HCT116 (cell line): ENCODE measurements around the gene PMEPA1. TPM values are rescaled to one million over a fixed set of nuclear protein-coding genes. Genes with fewer than 3 reads are reported as not detected.

ENCODE experiments used
- ATAC-seq: fragments of 200-7000 bp; cut with Tn5 transposase; 2 replicates; pipeline ENCODE4 v1.9.1; 2020; ENCODE audit warnings: mild to moderate bottlenecking, moderate library complexity
- BruUV-seq: library from RNA; stranded (reverse); fragments of 400-500 nt; replicated peaks from 2 replicates; lab custom pipeline; 2021; lab: Mats Ljungman, UMichigan
- CTCF ChIA-PET: fragments of 300-600 bp; sonication (Branson Sonifier 250); formaldehyde crosslinking; loops from one replicate; lab custom pipeline; 2021; ENCODE audit warnings: antibody characterized with exemption; lab: Charles Lee
- POLR2A ChIA-PET: fragments of 300-600, 350-600 bp; sonication (Branson Sonifier 250); formaldehyde crosslinking; loops from one replicate; lab custom pipeline; 2021; ENCODE audit warnings: antibody characterized with exemption; lab: Charles Lee
- RAD21 ChIA-PET, 2 experiments: fragments of 300-600 bp; sonication (Branson Sonifier 250); formaldehyde crosslinking; loops; one replicate each; lab custom pipeline; 2023; ENCODE audit warnings: low total read pairs in 2 of 2; ENCODE audit not compliant: uncharacterized antibody in 2 of 2, unreplicated experiment in 2 of 2, low non-redundant PET in 1 of 2; lab: Charles Lee
- DNase-seq: peaks from one replicate; pipeline ENCODE4 v3.0.0-alpha.2; 2010; ENCODE audit warnings: low read depth, low spot score
- H2AFZ ChIP-seq: fragments of 200-600 bp; shearing (Covaris generic), sonication (generic); 2 replicates; pipeline ENCODE4 v1.6.1; 2017; ENCODE audit warnings: low read depth, mixed run types, mixed read lengths, antibody characterized with exemption, low read length; ENCODE audit not compliant: poor library complexity, severe bottlenecking
- H3K27ac ChIP-seq: 2 replicates; pipeline ENCODE4 v1.5.1; 2012; ENCODE audit warnings: low read depth, low read length
- H3K27me3 ChIP-seq: fragments of 200-600 bp; sonication (generic); 2 replicates; pipeline ENCODE4 v1.6.1; 2016; ENCODE audit warnings: mixed run types, low read length, mixed read lengths; ENCODE audit not compliant: insufficient read depth
- H3K36me3 ChIP-seq, 2 experiments: fragments of 200-500 bp in 1 of 2; fragments of 200-600 bp in 1 of 2; sonication (Bioruptor generic) in 1 of 2; sonication (generic) in 1 of 2; 2 replicates each; pipeline versions ENCODE4 v1.5.1 to v1.6.1; 2014 to 2016; ENCODE audit warnings: low read length in 2 of 2, inconsistent platforms in 1 of 2, mixed read lengths in 1 of 2, mixed run types in 1 of 2; ENCODE audit not compliant: insufficient read depth in 2 of 2, control insufficient read depth in 1 of 2
- H3K4me1 ChIP-seq, 2 experiments: fragments of 200-600 bp in 1 of 2; sonication (generic) in 1 of 2; 2 replicates each; pipeline versions ENCODE4 v1.5.1 to v1.6.1; 2012 to 2017; ENCODE audit warnings: low read length in 2 of 2, inconsistent platforms in 1 of 2, mild to moderate bottlenecking in 1 of 2, mixed read lengths in 1 of 2, mixed run types in 1 of 2, moderate library complexity in 1 of 2; ENCODE audit not compliant: insufficient read depth in 2 of 2, control insufficient read depth in 1 of 2
- H3K4me2 ChIP-seq: fragments of 200-600 bp; sonication (generic); 2 replicates; pipeline ENCODE4 v1.6.1; 2017; ENCODE audit warnings: mixed run types, low read length, mixed read lengths
- H3K4me3 ChIP-seq, 2 experiments: fragments of 200-600 bp in 1 of 2; sonication (generic) in 1 of 2; replicated peaks in 1 of 2; 2 replicates each; pipeline ENCODE4 v1.5.1; 2011 to 2016; ENCODE audit warnings: low read length in 2 of 2, control low read depth in 1 of 2, low read depth in 1 of 2, mild to moderate bottlenecking in 1 of 2, mixed read lengths in 1 of 2, mixed run types in 1 of 2
- H3K79me2 ChIP-seq: fragments of 200-600 bp; sonication (generic); 2 replicates; pipeline ENCODE4 v1.6.1; 2017; ENCODE audit warnings: mild to moderate bottlenecking, mixed run types, low read length, moderate library complexity, mixed read lengths; ENCODE audit not compliant: insufficient read depth
- H3K9ac ChIP-seq: fragments of 200-600 bp; sonication (generic); 2 replicates; pipeline ENCODE4 v1.6.1; 2016; ENCODE audit warnings: low read length, mixed read lengths
- H3K9me2 ChIP-seq: fragments of 200-600 bp; sonication (generic), shearing (Covaris generic); 2 replicates; pipeline ENCODE4 v1.6.1; 2017; ENCODE audit warnings: mixed run types, mild to moderate bottlenecking, moderate library complexity; ENCODE audit not compliant: insufficient read depth
- H3K9me3 ChIP-seq, 2 experiments: fragments of 200-500 bp in 1 of 2; fragments of 200-600 bp in 1 of 2; sonication (Bioruptor generic) in 1 of 2; sonication (generic) in 1 of 2; 2 replicates each; pipeline ENCODE4 v1.6.1; 2014 to 2017; ENCODE audit warnings: low read length in 2 of 2, mixed read lengths in 2 of 2, inconsistent platforms in 1 of 2, low read depth in 1 of 2, mild to moderate bottlenecking in 1 of 2, mixed run types in 1 of 2, moderate library complexity in 1 of 2; ENCODE audit not compliant: control insufficient read depth in 1 of 2, insufficient read depth in 1 of 2
- H4K20me1 ChIP-seq: fragments of 200-600 bp; sonication (generic), shearing (Covaris generic); 2 replicates; pipeline ENCODE4 v1.6.1; 2017; ENCODE audit warnings: mixed run types, mild to moderate bottlenecking, moderate library complexity; ENCODE audit not compliant: insufficient read depth
- CEBPB ChIP-seq: IDR thresholded peaks from 2 replicates; pipeline ENCODE4 v1.6.1; 2012; ENCODE audit warnings: low read depth
- ELF1 ChIP-seq: IDR thresholded peaks from 2 replicates; pipeline ENCODE4 v1.6.1; 2012; ENCODE audit warnings: low read depth, borderline replicate concordance
- SIN3A ChIP-seq: IDR thresholded peaks from 2 replicates; pipeline ENCODE4 v1.6.1; 2012; ENCODE audit warnings: low read depth
- ZFX ChIP-seq: fragments of 450-650 bp; IDR thresholded peaks from 2 replicates; pipeline ENCODE4 v1.6.1; 2017
- intact Hi-C: fragments of 100-400 bp; cut with micrococcal nuclease; formaldehyde crosslinking; loops from 2 replicates; pipeline ENCODE4 v1.10.0; 2022
- total RNA-seq: library from RNA; stranded (reverse); gene quantifications from one replicate; pipeline ENCODE4 v1.2.1, GENCODE V29; 2021; ENCODE audit not compliant: unreplicated experiment
- TF ChIP-seq, protein P1 (sequence below), 3 experiments: fragments of 200-600 bp in 1 of 3; sonication (generic) in 1 of 3; IDR thresholded peaks in 2 of 3; conservative IDR thresholded peaks in 1 of 3; 2 replicates each; pipeline ENCODE4 v1.5.1; 2012 to 2017; ENCODE audit warnings: low read depth in 2 of 3, low read length in 2 of 3, antibody characterized with exemption in 1 of 3, borderline replicate concordance in 1 of 3, control low read depth in 1 of 3, mild to moderate bottlenecking in 1 of 3, mixed read lengths in 1 of 3, mixed run types in 1 of 3, moderate library complexity in 1 of 3; ENCODE audit not compliant: insufficient read depth in 1 of 3

Gene PMEPA1
- total RNA-seq, 1 experiment from 2014 or later = 0.64 TPM

DNA sequence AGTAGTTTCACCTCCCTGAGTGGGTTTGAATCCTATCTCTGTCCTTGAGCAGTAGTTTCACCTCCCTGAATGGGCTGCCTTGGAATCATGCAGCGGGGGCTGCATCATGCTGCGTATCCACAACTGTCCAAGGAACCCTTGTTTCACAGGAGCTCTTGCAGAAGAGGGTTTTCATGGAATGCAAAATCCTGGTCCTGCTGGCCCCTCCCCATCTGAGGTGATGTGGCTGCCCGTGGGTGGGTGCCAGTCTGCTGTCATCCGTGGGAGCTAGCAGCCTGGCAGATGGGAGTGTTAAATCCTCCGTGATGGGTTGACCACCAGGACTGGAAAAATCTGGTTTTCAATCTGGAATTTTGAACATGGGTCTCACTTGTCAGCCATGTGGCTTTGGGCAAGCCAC is 111.3 kb downstream of the PMEPA1 start:
- Histone ChIP-seq H3K9me3 (no peaks in the 10 kb centered on the region), H3K27ac (no peak overlapping the region), H3K27me3 (no peaks in the 10 kb centered on the region), H3K4me1 (peaks cover 0 to 7% of the 10 kb centered on the region in 2 experiments; a peak in 1 of 4 replicates), H3K9me2 (no peaks in the 10 kb centered on the region), H4K20me1 (no peaks in the 10 kb centered on the region), H3K36me3 (no peaks in the 10 kb centered on the region), H2AFZ (no peak overlapping the region), H3K4me2 (no peak overlapping the region), H3K9ac (no peak overlapping the region), H3K79me2 (no peaks in the 10 kb centered on the region), H3K4me3 (no peak overlapping the region)
- ChIA-PET POLR2A (no interaction called here), RAD21 (no interaction called here), CTCF (interaction anchor here (0.7 to 1.4 kb wide), 4 partner anchors 9 to 609 kb away, joined by 3 to 5 read pairs (median 4); no protein-coding TSS in a partner anchor)
- TF ChIP-seq SIN3A (no peak), ELF1 (no peak), ZFX (no peak), CEBPB (no peak)
- TF ChIP-seq, protein P1, sequence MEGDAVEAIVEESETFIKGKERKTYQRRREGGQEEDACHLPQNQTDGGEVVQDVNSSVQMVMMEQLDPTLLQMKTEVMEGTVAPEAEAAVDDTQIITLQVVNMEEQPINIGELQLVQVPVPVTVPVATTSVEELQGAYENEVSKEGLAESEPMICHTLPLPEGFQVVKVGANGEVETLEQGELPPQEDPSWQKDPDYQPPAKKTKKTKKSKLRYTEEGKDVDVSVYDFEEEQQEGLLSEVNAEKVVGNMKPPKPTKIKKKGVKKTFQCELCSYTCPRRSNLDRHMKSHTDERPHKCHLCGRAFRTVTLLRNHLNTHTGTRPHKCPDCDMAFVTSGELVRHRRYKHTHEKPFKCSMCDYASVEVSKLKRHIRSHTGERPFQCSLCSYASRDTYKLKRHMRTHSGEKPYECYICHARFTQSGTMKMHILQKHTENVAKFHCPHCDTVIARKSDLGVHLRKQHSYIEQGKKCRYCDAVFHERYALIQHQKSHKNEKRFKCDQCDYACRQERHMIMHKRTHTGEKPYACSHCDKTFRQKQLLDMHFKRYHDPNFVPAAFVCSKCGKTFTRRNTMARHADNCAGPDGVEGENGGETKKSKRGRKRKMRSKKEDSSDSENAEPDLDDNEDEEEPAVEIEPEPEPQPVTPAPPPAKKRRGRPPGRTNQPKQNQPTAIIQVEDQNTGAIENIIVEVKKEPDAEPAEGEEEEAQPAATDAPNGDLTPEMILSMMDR (IDR thresholded peaks at IDR 0.05 in 2 of 3, conservative IDR thresholded peaks at IDR 0.05 in 1 of 3; ENCODE audit: borderline replicate concordance in 1 of 3, insufficient read depth in 1 of 3, low read depth in 2 of 3, low read length in 2 of 3) = no peak
- DNase-seq (no peak), ATAC-seq (no peak)
- BruUV-seq = no TSS peak
- intact Hi-C loops = loop anchor here (10.0 kb wide), 3 partner anchors 214 to 1856 kb away; no protein-coding TSS in a partner anchor

Other genes with a start within 250 kb of the PMEPA1 start
- gene CTCFL, start 184.9 kb downstream of the PMEPA1 start, total RNA-seq = 0.34 TPM
- 0.49 TPM for gene PCK1, start 148.9 kb downstream of the PMEPA1 start, total RNA-seq
- gene ZBP1, start 89.6 kb downstream of the PMEPA1 start, total RNA-seq = not detected